HEK293 (cell line): ENCODE data around the gene RNU1-2.
"Not testable (repeated sequence)": the region's sequence is repeated elsewhere in the genome, so short reads cannot be mapped to it uniquely, and the experiment has no call there.

ENCODE experiments used
- CTCF ChIA-PET: fragments of 350-600 bp; formaldehyde crosslinking; extraction: SDS; loops from one replicate; lab custom pipeline; 2021; ENCODE audit warnings: antibody characterized with exemption; lab: Yijun Ruan, JAX
- POLR2A ChIA-PET: fragments of 300-600 bp; formaldehyde crosslinking; extraction: SDS; loops from one replicate; lab custom pipeline; 2020; ENCODE audit warnings: antibody characterized with exemption, inconsistent platforms; lab: Yijun Ruan, JAX
- H3K27ac ChIP-seq: fragments of 200-500 bp; sonication (Bioruptor generic); 2 replicates; pipeline ENCODE4 v1.5.1; 2014; ENCODE audit warnings: low read depth, low read length, control low read depth, inconsistent platforms; ENCODE audit errors: extremely low read depth
- H3K36me3 ChIP-seq, 2 experiments: fragments of 200-500 bp in 1 of 2; sonication (Bioruptor generic) in 1 of 2; 1 replicate in 1 of 2; 2 replicates in 1 of 2; pipeline ENCODE4 v1.5.1; 2014 to 2017; ENCODE audit warnings: inconsistent platforms in 2 of 2, low read length in 2 of 2; ENCODE audit not compliant: control insufficient read depth in 2 of 2, insufficient read depth in 1 of 2
- H3K4me1 ChIP-seq: fragments of 200-500 bp; sonication (Bioruptor generic); 2 replicates; pipeline ENCODE4 v1.5.1; 2014; ENCODE audit warnings: mild to moderate bottlenecking, low read length, inconsistent platforms; ENCODE audit not compliant: control insufficient read depth, insufficient read depth
- H3K4me3 ChIP-seq: 2 replicates; pipeline ENCODE4 v1.5.1; 2011; ENCODE audit warnings: low read depth, mild to moderate bottlenecking, control low read depth, low read length, moderate library complexity
- H3K9me3 ChIP-seq: fragments of 200-500 bp; sonication (Bioruptor generic); 2 replicates; pipeline ENCODE4 v1.5.1; 2014; ENCODE audit warnings: low read depth, low read length, inconsistent platforms; ENCODE audit not compliant: control insufficient read depth, insufficient read depth
- BCL11A ChIP-seq: fragments of 450-650 bp; formaldehyde crosslinking; IDR thresholded peaks from 2 replicates; pipeline ENCODE4 v1.5.1; 2016; ENCODE audit warnings: low read depth, missing biosample characterization, missing genetic modification characterization
- KLF8 ChIP-seq: fragments of 450-650 bp; formaldehyde crosslinking; IDR thresholded peaks from 2 replicates; pipeline ENCODE4 v1.5.1; 2016; ENCODE audit warnings: missing biosample characterization, missing genetic modification characterization
- SCRT2 ChIP-seq: fragments of 450-650 bp; formaldehyde crosslinking; IDR thresholded peaks from 2 replicates; pipeline ENCODE4 v1.5.1; 2016; ENCODE audit warnings: missing biosample characterization, missing genetic modification characterization
- ZNF341 ChIP-seq: fragments of 450-650 bp; formaldehyde crosslinking; IDR thresholded peaks from 2 replicates; pipeline ENCODE4; 2016; ENCODE audit warnings: low read depth, missing biosample characterization, missing genetic modification characterization
- ZNF558 ChIP-seq: fragments of 450-650 bp; formaldehyde crosslinking; IDR thresholded peaks from 2 replicates; pipeline ENCODE4 v1.5.1; 2016; ENCODE audit warnings: missing biosample characterization, missing genetic modification characterization
- ZNF692 ChIP-seq: fragments of 450-650 bp; formaldehyde crosslinking; IDR thresholded peaks from 2 replicates; pipeline ENCODE4 v1.5.1; 2016; ENCODE audit warnings: missing biosample characterization, missing genetic modification characterization
- ZSCAN5A ChIP-seq: fragments of 450-650 bp; formaldehyde crosslinking; IDR thresholded peaks from 2 replicates; pipeline ENCODE4 v1.5.1; 2016; ENCODE audit warnings: missing biosample characterization, missing genetic modification characterization
- TF ChIP-seq, protein P1 (sequence below): fragments of 450-650 bp; formaldehyde crosslinking; IDR thresholded peaks from 2 replicates; pipeline ENCODE4 v1.5.1; 2016; ENCODE audit warnings: missing biosample characterization, missing genetic modification characterization

The RNU1-2 gene

DNA sequence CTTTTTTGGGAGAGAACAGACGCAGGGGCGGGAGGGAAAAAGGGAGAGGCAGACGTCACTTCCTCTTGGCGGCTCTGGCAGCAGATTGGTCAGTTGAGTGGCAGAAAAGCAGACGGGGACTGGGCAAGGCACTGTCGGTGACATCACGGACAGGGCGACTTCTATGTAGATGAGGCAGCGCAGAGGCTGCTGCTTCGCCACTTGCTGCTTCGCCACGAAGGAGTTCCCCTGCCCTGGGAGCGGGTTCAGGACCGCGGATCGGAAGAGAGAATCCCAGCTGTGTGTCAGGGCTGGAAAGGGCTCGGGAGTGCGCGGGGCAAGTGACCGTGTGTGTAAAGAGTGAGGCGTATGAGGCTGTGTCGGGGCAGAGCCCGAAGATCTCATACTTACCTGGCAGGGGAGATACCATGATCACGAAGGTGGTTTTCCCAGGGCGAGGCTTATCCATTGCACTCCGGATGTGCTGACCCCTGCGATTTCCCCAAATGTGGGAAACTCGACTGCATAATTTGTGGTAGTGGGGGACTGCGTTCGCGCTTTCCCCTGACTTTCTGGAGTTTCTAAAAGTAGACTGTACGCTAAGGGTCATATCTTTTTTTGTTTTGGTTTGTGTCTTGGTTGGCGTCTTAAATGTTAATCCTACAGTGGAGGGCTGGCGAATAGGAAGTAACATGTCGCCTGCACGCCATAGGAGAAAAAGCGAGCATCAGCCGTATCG is at the start of gene RNU1-2:
Gene RNU1-2 (plus strand): TSS at position 383 of the 718 bp plus-strand sequence.
- POLR2A ChIA-PET: interaction anchor here (1.0 kb wide), 1 partner anchor 9 kb away, joined by 4 read pairs; no protein-coding TSS in a partner anchor
- peak within 1 kb of the TSS; percentile 27 for H3K4me3 ChIP-seq
- H3K9me3 ChIP-seq, CTCF ChIA-PET, H3K4me1 ChIP-seq, H3K36me3 ChIP-seq: not testable (repeated sequence)
- H3K27ac ChIP-seq: peak within 1 kb of the TSS; percentile 87

- CTCF ChIA-PET, H3K4me3 ChIP-seq, H3K36me3 ChIP-seq, H3K9me3 ChIP-seq, H3K4me1 ChIP-seq, H3K27ac ChIP-seq, POLR2A ChIA-PET: not testable (repeated sequence)
Measured at GRCh38 chr1:16856201-16856600, 39.6 kb upstream of the RNU1-2 start.

- POLR2A ChIA-PET, CTCF ChIA-PET, H3K4me3 ChIP-seq, H3K4me1 ChIP-seq, H3K36me3 ChIP-seq, H3K27ac ChIP-seq, H3K9me3 ChIP-seq: not testable (repeated sequence)
- peak; percentile 27; the same call in 1 of the 2 replicates for TF ChIP-seq ZNF341 (tag by site-specific recombination)
- TF ChIP-seq, all 188 proteins: peak for 1; not testable (repeated sequence) for 187
Measured at GRCh38 chr1:16859167-16860041, 36.4 kb upstream of the RNU1-2 start.

- POLR2A ChIA-PET, H3K27ac ChIP-seq, H3K4me3 ChIP-seq, H3K36me3 ChIP-seq, H3K9me3 ChIP-seq, CTCF ChIA-PET, H3K4me1 ChIP-seq: not testable (repeated sequence)
- TF ChIP-seq ZNF558 (tag by site-specific recombination) (peak; percentile 86), KLF8 (tag by site-specific recombination) (0 out of 2 replicates have a peak, but pooled peaks have one; percentile 20), ZSCAN5A (tag by site-specific recombination) (0 out of 2 replicates have a peak, but pooled peaks have one; percentile 26)
- TF ChIP-seq, protein P1, sequence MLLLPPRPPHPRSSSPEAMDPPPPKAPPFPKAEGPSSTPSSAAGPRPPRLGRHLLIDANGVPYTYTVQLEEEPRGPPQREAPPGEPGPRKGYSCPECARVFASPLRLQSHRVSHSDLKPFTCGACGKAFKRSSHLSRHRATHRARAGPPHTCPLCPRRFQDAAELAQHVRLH (tag by site-specific recombination): 0 out of 2 replicates have a peak, but pooled peaks have one; percentile 24
Measured at GRCh38 chr1:16860048-16860447, 35.7 kb upstream of the RNU1-2 start.

DNA sequence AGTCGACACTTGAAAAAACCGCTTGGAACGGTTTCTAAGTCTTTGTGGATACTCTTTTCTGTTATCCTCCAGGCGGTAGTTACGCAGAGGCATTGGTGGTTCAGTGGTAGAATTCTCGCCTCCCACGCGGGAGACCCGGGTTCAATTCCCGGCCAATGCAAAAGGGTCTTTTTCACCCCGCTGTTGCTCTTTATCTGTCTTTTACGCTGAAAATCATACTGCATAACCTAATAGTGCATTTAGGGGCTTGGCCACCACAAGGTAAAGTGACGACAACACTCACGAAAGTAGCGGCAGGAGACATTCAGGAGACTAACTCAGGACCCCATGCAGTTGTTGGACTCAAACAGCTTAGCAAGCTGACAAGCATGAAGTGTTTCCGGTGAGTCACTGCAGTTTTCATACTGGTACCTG is 33.9 kb upstream of the RNU1-2 start:
- H3K4me3 ChIP-seq, POLR2A ChIA-PET, CTCF ChIA-PET: not testable (repeated sequence)

DNA sequence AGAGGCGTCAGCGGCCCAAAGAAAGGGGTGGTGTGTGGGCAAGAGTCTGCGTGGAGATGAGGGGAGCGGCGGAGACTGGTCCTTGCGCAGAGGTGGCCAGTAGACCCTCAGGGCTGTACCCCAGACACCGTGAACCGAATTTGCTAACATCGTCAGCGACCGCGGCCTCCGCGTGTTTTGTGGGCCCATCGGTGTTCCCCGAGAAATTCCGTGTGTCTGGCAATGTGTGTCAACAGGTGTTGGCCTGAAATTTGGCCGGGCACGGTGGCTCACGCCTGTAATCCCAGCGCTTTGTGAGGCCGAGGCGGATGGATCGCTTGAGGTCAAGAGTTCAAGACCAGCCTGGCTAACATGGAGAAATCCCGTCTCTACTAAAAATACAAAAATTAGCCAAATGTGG is 33.4 kb upstream of the RNU1-2 start:
- H3K4me3 ChIP-seq, H3K36me3 ChIP-seq, CTCF ChIA-PET, H3K27ac ChIP-seq, POLR2A ChIA-PET, H3K9me3 ChIP-seq, H3K4me1 ChIP-seq: not testable (repeated sequence)
- TF ChIP-seq SCRT2 (tag by site-specific recombination): peak; percentile 92
- TF ChIP-seq ZNF692: peak; percentile 35; the same call in 1 of the 2 replicates
- TF ChIP-seq BCL11A (tag by site-specific recombination): peak; percentile 78; the same call in 1 of the 2 replicates

More for the DNA sequence above, 33.9 kb upstream of the RNU1-2 start:
- not testable (repeated sequence) for H3K9me3 ChIP-seq, H3K36me3 ChIP-seq, H3K27ac ChIP-seq, H3K4me1 ChIP-seq

- H3K36me3 ChIP-seq, H3K4me3 ChIP-seq, POLR2A ChIA-PET, CTCF ChIA-PET, H3K4me1 ChIP-seq, H3K9me3 ChIP-seq, H3K27ac ChIP-seq: not testable (repeated sequence)
Measured at GRCh38 chr1:16863024-16863423, 32.8 kb upstream of the RNU1-2 start.
